CD14-positive monocyte (primary cell): ENCODE results near the gene CNOT1. TPM values are rescaled to one million over a fixed set of nuclear protein-coding genes. Genes with fewer than 3 reads are reported as not detected.

Experiments
- DNase-seq, 3 donors: peaks; one replicate each; pipeline ENCODE4 v3.0.0-alpha.2; 2011 to 2022
- H2AFZ ChIP-seq: 2 replicates; pipeline ENCODE4 v1.6.0; 2012; ENCODE audit warnings: mild to moderate bottlenecking, low read depth, low read length, inconsistent platforms; ENCODE audit not compliant: insufficient read depth, poor library complexity, severe bottlenecking
- H3K27ac ChIP-seq, 2 donors: 1 replicate in 1 of 2; 2 replicates in 1 of 2; pipeline ENCODE4 v1.5.1; 2012 to 2013; ENCODE audit warnings: low read length in 2 of 2, control low read depth in 1 of 2, inconsistent platforms in 1 of 2, low read depth in 1 of 2, mild to moderate bottlenecking in 1 of 2
- H3K27me3 ChIP-seq, 2 donors: one replicate each; pipeline versions ENCODE4 v1.6.0 to v1.6.1; 2011 to 2013; ENCODE audit warnings: low read length in 2 of 2; ENCODE audit not compliant: control insufficient read depth in 2 of 2, insufficient read depth in 2 of 2
- H3K36me3 ChIP-seq, 2 donors: replicated peaks in 1 of 2; 1 replicate in 1 of 2; 2 replicates in 1 of 2; pipeline versions ENCODE4 v1.5.1 to v1.6.1; 2012 to 2013; ENCODE audit warnings: low read length in 2 of 2, control low read depth in 1 of 2, inconsistent platforms in 1 of 2, mild to moderate bottlenecking in 1 of 2; ENCODE audit not compliant: insufficient read depth in 2 of 2, control insufficient read depth in 1 of 2
- H3K4me1 ChIP-seq, 2 donors: 1 replicate in 1 of 2; 2 replicates in 1 of 2; pipeline versions ENCODE4 v1.5.1 to v1.6.1; 2012 to 2013; ENCODE audit warnings: low read length in 2 of 2, control low read depth in 1 of 2, inconsistent platforms in 1 of 2, mild to moderate bottlenecking in 1 of 2, moderate library complexity in 1 of 2; ENCODE audit not compliant: insufficient read depth in 2 of 2, control insufficient read depth in 1 of 2
- H3K4me2 ChIP-seq: replicated peaks from 2 replicates; pipeline ENCODE3; 2012; ENCODE audit warnings: low read length, moderate library complexity, mild to moderate bottlenecking; ENCODE audit not compliant: poor library complexity, severe bottlenecking; ENCODE audit errors: extremely low read depth
- H3K4me3 ChIP-seq, 3 experiments: fragments of 200-600 bp in 1 of 3; sonication (generic) in 1 of 3; replicated peaks in 1 of 3; 1 replicate in 2 of 3; 2 replicates in 1 of 3; pipeline ENCODE4 v1.5.1; 2011 to 2013; ENCODE audit warnings: low read length in 3 of 3, mild to moderate bottlenecking in 3 of 3, control low read depth in 2 of 3, low read depth in 2 of 3, inconsistent platforms in 1 of 3, moderate library complexity in 1 of 3
- H3K79me2 ChIP-seq: 2 replicates; pipeline ENCODE4 v1.6.0; 2012; ENCODE audit warnings: mild to moderate bottlenecking, control low read depth, inconsistent platforms, low read length, moderate library complexity; ENCODE audit not compliant: insufficient read depth
- H3K9ac ChIP-seq: 2 replicates; pipeline ENCODE4 v1.6.0; 2017; ENCODE audit warnings: low read length, mild to moderate bottlenecking; ENCODE audit not compliant: insufficient read depth, poor library complexity, severe bottlenecking
- H3K9me3 ChIP-seq, 2 donors: replicated peaks in 1 of 2; 1 replicate in 1 of 2; 2 replicates in 1 of 2; pipeline versions ENCODE4 v1.5.1 to v1.6.1; 2012 to 2013; ENCODE audit warnings: low read length in 2 of 2, control low read depth in 1 of 2; ENCODE audit not compliant: control insufficient read depth in 1 of 2, insufficient read depth in 1 of 2
- H4K20me1 ChIP-seq: 2 replicates; pipeline ENCODE4 v1.6.0; 2012; ENCODE audit warnings: mild to moderate bottlenecking, low read length, control low read depth, moderate library complexity; ENCODE audit not compliant: insufficient read depth
- H3K27ac Mint-ChIP-seq, 7 donors: one replicate each; pipeline ENCODE4 v1.8.0; 2020; ENCODE audit warnings: mild to moderate bottlenecking in 7 of 7, mixed read lengths in 7 of 7, moderate library complexity in 6 of 7, inconsistent platforms in 2 of 7
- H3K27me3 Mint-ChIP-seq, 3 donors: one replicate each; pipeline ENCODE4 v1.8.0; 2021 to 2022; ENCODE audit warnings: low read depth in 3 of 3, mild to moderate bottlenecking in 3 of 3, mixed read lengths in 3 of 3, moderate library complexity in 3 of 3, inconsistent platforms in 1 of 3
- H3K36me3 Mint-ChIP-seq, 2 donors: one replicate each; pipeline ENCODE4 v1.8.0; 2020; ENCODE audit warnings: mixed read lengths in 2 of 2, inconsistent platforms in 1 of 2, mild to moderate bottlenecking in 1 of 2
- H3K4me1 Mint-ChIP-seq: one replicate; pipeline ENCODE4 v1.8.0; 2020; ENCODE audit warnings: mild to moderate bottlenecking, mixed read lengths
- H3K4me3 Mint-ChIP-seq, 2 donors: one replicate each; pipeline ENCODE4 v1.8.0; 2020; ENCODE audit warnings: mild to moderate bottlenecking in 2 of 2, mixed read lengths in 2 of 2, moderate library complexity in 1 of 2
- H3K9me3 Mint-ChIP-seq, 7 donors: one replicate each; pipeline ENCODE4 v1.8.0; 2020 to 2022; ENCODE audit warnings: mixed read lengths in 7 of 7, mild to moderate bottlenecking in 6 of 7, moderate library complexity in 6 of 7, inconsistent platforms in 2 of 7
- WGBS: methylation state at CpG from one replicate; pipeline ENCODE4 v1.1.5; 2013; ENCODE audit warnings: missing lambda C conversion rate; ENCODE audit not compliant: insufficient coverage; 5-methylcytosine and 5-hydroxymethylcytosine counted together
- intact Hi-C, 2 donors: fragments of 100-400 bp; cut with micrococcal nuclease; formaldehyde crosslinking; loops; one replicate each; pipeline versions ENCODE4 v1.15.0 to v1.15.1; 2023
- polyA plus RNA-seq, 3 donors: library from polyadenylated mRNA; depleted of rRNA in 1 of 3; unstranded in 2 of 3; stranded (reverse) in 1 of 3; fragments of 300-500 nt in 2 of 3; fragments of >200 nt in 1 of 3; fragmentation: Illumina TruSeq in 2 of 3; gene quantifications; 1 replicate in 2 of 3; 2 replicates in 1 of 3; pipeline ENCODE4 v1.2.3, GENCODE V29; 2012 to 2021
- TF ChIP-seq, protein P1 (sequence below): fragments of 200-600 bp; IDR thresholded peaks from one replicate; pipeline ENCODE4 v1.8.0; 2022; ENCODE audit warnings: antibody characterized with exemption, mild to moderate bottlenecking

The CNOT1 gene
- polyA plus RNA-seq, 3 donors = 50.8 to 182 (median 60.8) TPM

DNA sequence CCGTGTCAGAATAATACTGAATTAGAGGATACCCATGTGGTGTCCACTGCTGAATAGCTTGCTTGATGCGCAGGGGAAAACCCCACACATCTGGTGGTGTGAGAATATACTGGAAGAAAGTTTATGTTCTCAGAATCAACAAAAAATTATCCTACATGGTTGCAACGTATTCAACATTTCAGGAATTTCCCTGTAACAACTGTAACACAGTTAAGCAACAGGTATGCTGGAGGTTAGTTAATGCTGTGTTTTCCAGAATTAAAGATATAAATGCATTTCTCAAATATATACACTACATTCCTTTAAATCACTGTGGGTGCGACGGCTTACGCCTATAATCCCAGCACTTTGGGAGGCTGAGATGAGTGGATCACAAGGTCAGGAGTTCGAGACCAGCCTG, 5.4 kb downstream of the CNOT1 start:
- H3K27ac Mint-ChIP-seq = peak overlapping the region in 4 of 7 donors; percentile 11 to 48 (median 39)
- H3K27me3 Mint-ChIP-seq = no peaks in the 10 kb centered on the region
- Histone ChIP-seq H3K27me3 (no peaks in the 10 kb centered on the region), H2AFZ (no peak overlapping the region), H3K4me1 (peaks cover 14 to 22% of the 10 kb centered on the region in 2 donors), H3K9me3 (no peaks in the 10 kb centered on the region), H3K4me2 (no peak overlapping the region), H3K36me3 (peaks cover 36 to 59% of the 10 kb centered on the region in 2 donors), H3K27ac (no peak overlapping the region), H3K4me3 (no peak overlapping the region), H4K20me1 (peaks cover 99% of the 10 kb centered on the region), H3K79me2 (peaks cover 100% of the 10 kb centered on the region), H3K9ac (no peak overlapping the region)
- intact Hi-C loops = loop anchor here in 1 of 2 donors (10.0 kb wide), 1 partner anchor 109 kb away; the partner anchor contains the start of gene SETD6
- DNase-seq = no peak
- peaks cover 36 to 62% of the 10 kb centered on the region in 2 donors for H3K36me3 Mint-ChIP-seq
- peaks cover 16% of the 10 kb centered on the region for H3K4me1 Mint-ChIP-seq
- no CpG with 5 or more reads among the region's 7 CpGs for WGBS
- TF ChIP-seq, protein P1, sequence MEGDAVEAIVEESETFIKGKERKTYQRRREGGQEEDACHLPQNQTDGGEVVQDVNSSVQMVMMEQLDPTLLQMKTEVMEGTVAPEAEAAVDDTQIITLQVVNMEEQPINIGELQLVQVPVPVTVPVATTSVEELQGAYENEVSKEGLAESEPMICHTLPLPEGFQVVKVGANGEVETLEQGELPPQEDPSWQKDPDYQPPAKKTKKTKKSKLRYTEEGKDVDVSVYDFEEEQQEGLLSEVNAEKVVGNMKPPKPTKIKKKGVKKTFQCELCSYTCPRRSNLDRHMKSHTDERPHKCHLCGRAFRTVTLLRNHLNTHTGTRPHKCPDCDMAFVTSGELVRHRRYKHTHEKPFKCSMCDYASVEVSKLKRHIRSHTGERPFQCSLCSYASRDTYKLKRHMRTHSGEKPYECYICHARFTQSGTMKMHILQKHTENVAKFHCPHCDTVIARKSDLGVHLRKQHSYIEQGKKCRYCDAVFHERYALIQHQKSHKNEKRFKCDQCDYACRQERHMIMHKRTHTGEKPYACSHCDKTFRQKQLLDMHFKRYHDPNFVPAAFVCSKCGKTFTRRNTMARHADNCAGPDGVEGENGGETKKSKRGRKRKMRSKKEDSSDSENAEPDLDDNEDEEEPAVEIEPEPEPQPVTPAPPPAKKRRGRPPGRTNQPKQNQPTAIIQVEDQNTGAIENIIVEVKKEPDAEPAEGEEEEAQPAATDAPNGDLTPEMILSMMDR = no peak
- H3K4me3 Mint-ChIP-seq = no peak overlapping the region
- H3K9me3 Mint-ChIP-seq = peaks cover 0 to 2% (median 0%) of the 10 kb centered on the region in 7 donors

- Histone ChIP-seq H3K9me3 (no peaks in the 10 kb centered on the region), H3K79me2 (peaks cover 100% of the 10 kb centered on the region), H3K9ac (no peak overlapping the region), H3K27me3 (no peaks in the 10 kb centered on the region), H3K4me2 (no peak overlapping the region), H3K4me3 (no peak overlapping the region), H3K36me3 (peaks cover 51 to 90% of the 10 kb centered on the region in 2 donors), H4K20me1 (peaks cover 100% of the 10 kb centered on the region), H3K27ac (no peak overlapping the region), H3K4me1 (no peaks in the 10 kb centered on the region), H2AFZ (no peak overlapping the region)
- no peaks in the 10 kb centered on the region for H3K4me1 Mint-ChIP-seq
- H3K36me3 Mint-ChIP-seq = peaks cover 46 to 83% of the 10 kb centered on the region in 2 donors
- WGBS = 100% methylated on average over 3 of the region's 10 CpGs
- H3K27ac Mint-ChIP-seq = peak overlapping the region in 1 of 7 donors; percentile 7
- no peak for DNase-seq
- no peaks in the 10 kb centered on the region for H3K9me3 Mint-ChIP-seq
- no peaks in the 10 kb centered on the region for H3K27me3 Mint-ChIP-seq
- no peak overlapping the region for H3K4me3 Mint-ChIP-seq
- TF ChIP-seq, protein P1 = no peak
- intact Hi-C loops = loop anchor here in 1 of 2 donors (10.0 kb wide), 1 partner anchor 106 kb away; the partner anchor contains the start of gene SETD6
These were observed 9.2 kb downstream of the CNOT1 start for GRCh38 chr16:58620396-58620795.
